H9 (cell line): ENCODE measurements around the gene ERGIC3. TPM values are rescaled to one million over a fixed set of nuclear protein-coding genes. Genes with fewer than 3 reads are reported as not detected.

Experiments used
- DNase-seq: peaks from one replicate; pipeline ENCODE4 v3.0.0-alpha.2; 2017
- H2AFZ ChIP-seq: one replicate; pipeline ENCODE4 v1.6.1; 2013; ENCODE audit warnings: mild to moderate bottlenecking, low read length, control low read depth, moderate library complexity
- H2AK5ac ChIP-seq: 2 replicates; pipeline ENCODE4 v1.6.1; 2013; ENCODE audit warnings: low read length, control low read depth, mixed read lengths; ENCODE audit not compliant: insufficient read length
- H2BK120ac ChIP-seq: one replicate; pipeline ENCODE4 v1.6.1; 2013; ENCODE audit warnings: low read depth, mild to moderate bottlenecking, low read length, control low read depth, inconsistent platforms; ENCODE audit not compliant: poor library complexity, severe bottlenecking
- H2BK12ac ChIP-seq: 2 replicates; pipeline ENCODE4 v1.6.1; 2013; ENCODE audit warnings: low read length, control low read depth, mixed read lengths, low read depth; ENCODE audit not compliant: insufficient read length
- H2BK15ac ChIP-seq: 2 replicates; pipeline ENCODE4 v1.6.1; 2013; ENCODE audit warnings: low read depth, low read length, control low read depth
- H2BK20ac ChIP-seq: one replicate; pipeline ENCODE4 v1.6.1; 2013; ENCODE audit warnings: low read depth, mild to moderate bottlenecking, low read length, control low read depth, inconsistent platforms; ENCODE audit not compliant: poor library complexity, severe bottlenecking
- H2BK5ac ChIP-seq: 2 replicates; pipeline ENCODE4 v1.6.1; 2013; ENCODE audit warnings: low read length, control low read depth, mixed read lengths; ENCODE audit not compliant: insufficient read length
- H3K14ac ChIP-seq: 2 replicates; pipeline ENCODE4 v1.6.1; 2013; ENCODE audit warnings: low read length, control low read depth; ENCODE audit not compliant: insufficient read depth
- H3K18ac ChIP-seq: 2 replicates; pipeline ENCODE4 v1.6.1; 2013; ENCODE audit warnings: low read depth, mild to moderate bottlenecking, mixed read lengths, low read length, control low read depth; ENCODE audit not compliant: insufficient read length
- H3K23ac ChIP-seq: 2 replicates; pipeline ENCODE4 v1.6.1; 2013; ENCODE audit warnings: low read length, control low read depth, mixed read lengths, low read depth; ENCODE audit not compliant: insufficient read length
- H3K23me2 ChIP-seq: 2 replicates; pipeline ENCODE4 v1.6.1; 2013; ENCODE audit warnings: low read depth, mild to moderate bottlenecking, mixed read lengths, low read length, control low read depth; ENCODE audit not compliant: insufficient read length, poor library complexity, severe bottlenecking
- H3K27ac ChIP-seq: 2 replicates; pipeline ENCODE4 v1.5.1; 2013; ENCODE audit warnings: low read length, control low read depth, mixed read lengths, low read depth; ENCODE audit not compliant: insufficient read length
- H3K27me3 ChIP-seq: 2 replicates; pipeline ENCODE4 v1.6.1; 2013; ENCODE audit warnings: low read length, control low read depth, inconsistent platforms; ENCODE audit not compliant: insufficient read depth
- H3K4ac ChIP-seq: 2 replicates; pipeline ENCODE4 v1.6.1; 2013; ENCODE audit warnings: low read depth, mild to moderate bottlenecking, control low read depth, inconsistent platforms, low read length, moderate library complexity
- H3K4me1 ChIP-seq: 2 replicates; pipeline ENCODE4 v1.6.1; 2013; ENCODE audit warnings: low read length, control low read depth, inconsistent platforms; ENCODE audit not compliant: insufficient read depth
- H3K4me2 ChIP-seq: 2 replicates; pipeline ENCODE4 v1.6.1; 2013; ENCODE audit warnings: low read length, control low read depth, mixed read lengths; ENCODE audit not compliant: insufficient read length, insufficient read depth
- H3K56ac ChIP-seq: 2 replicates; pipeline ENCODE4 v1.6.1; 2013; ENCODE audit warnings: low read depth, mild to moderate bottlenecking, mixed read lengths, low read length, control low read depth; ENCODE audit not compliant: insufficient read length
- H3K79me1 ChIP-seq: 2 replicates; pipeline ENCODE4 v1.6.1; 2013; ENCODE audit warnings: low read depth, mild to moderate bottlenecking, moderate library complexity, low read length, control low read depth, inconsistent platforms; ENCODE audit not compliant: insufficient read depth, poor library complexity, severe bottlenecking
- H3K79me2 ChIP-seq: 2 replicates; pipeline ENCODE4 v1.6.1; 2013; ENCODE audit warnings: low read length, control low read depth, inconsistent platforms; ENCODE audit not compliant: insufficient read depth
- H3K9ac ChIP-seq: 2 replicates; pipeline ENCODE4 v1.6.1; 2013; ENCODE audit warnings: low read length, control low read depth, mixed read lengths; ENCODE audit not compliant: insufficient read length; ENCODE audit errors: extremely low read depth
- H3K9me3 ChIP-seq: one replicate; pipeline ENCODE4 v1.6.1; 2013; ENCODE audit warnings: low read depth, low read length, inconsistent platforms; ENCODE audit not compliant: control insufficient read depth
- H3T11ph ChIP-seq: one replicate; pipeline ENCODE4 v1.6.1; 2013; ENCODE audit warnings: mild to moderate bottlenecking, low read length, control low read depth, inconsistent platforms
- H4K20me1 ChIP-seq: one replicate; pipeline ENCODE4 v1.6.1; 2013; ENCODE audit not compliant: control insufficient read depth, insufficient read length, insufficient read depth
- H4K5ac ChIP-seq: 2 replicates; pipeline ENCODE4 v1.6.1; 2013; ENCODE audit warnings: low read depth, mild to moderate bottlenecking, mixed read lengths, low read length, control low read depth; ENCODE audit not compliant: insufficient read length
- H4K8ac ChIP-seq: replicated peaks from 2 replicates; pipeline ENCODE4 v1.6.1; 2013; ENCODE audit warnings: low read length, control low read depth, mixed read lengths, low read depth; ENCODE audit not compliant: insufficient read length
- H4K91ac ChIP-seq: 2 replicates; pipeline ENCODE4 v1.6.1; 2013; ENCODE audit warnings: low read depth, mild to moderate bottlenecking, moderate library complexity, mixed read lengths, low read length, control low read depth; ENCODE audit not compliant: insufficient read length
- H3K27ac Mint-ChIP-seq, 3 experiments: 2 replicates in 2 of 3; 3 replicates in 1 of 3; pipeline ENCODE4 v1.8.0; 2020 to 2021; ENCODE audit warnings: mixed read lengths in 3 of 3, mild to moderate bottlenecking in 1 of 3, moderate library complexity in 1 of 3
- H3K27me3 Mint-ChIP-seq: 2 replicates; pipeline ENCODE4 v1.8.0; 2021; ENCODE audit warnings: low read depth, mild to moderate bottlenecking, moderate library complexity, mixed read lengths
- H3K36me3 Mint-ChIP-seq, 3 experiments: 2 replicates in 2 of 3; 3 replicates in 1 of 3; pipeline ENCODE4 v1.8.0; 2020 to 2021; ENCODE audit warnings: low read depth in 3 of 3, mixed read lengths in 3 of 3; ENCODE audit not compliant: insufficient read depth in 1 of 3
- H3K4me1 Mint-ChIP-seq, 2 experiments: 2 replicates each; pipeline ENCODE4 v1.8.0; 2020; ENCODE audit warnings: mixed read lengths in 2 of 2
- H3K4me3 Mint-ChIP-seq, 2 experiments: 2 replicates in 1 of 2; 3 replicates in 1 of 2; pipeline ENCODE4 v1.8.0; 2020 to 2021; ENCODE audit warnings: mild to moderate bottlenecking in 2 of 2, mixed read lengths in 2 of 2, moderate library complexity in 1 of 2
- H3K9me3 Mint-ChIP-seq, 2 experiments: 2 replicates in 1 of 2; 3 replicates in 1 of 2; pipeline ENCODE4 v1.8.0; 2020; ENCODE audit warnings: mild to moderate bottlenecking in 2 of 2, mixed read lengths in 2 of 2, moderate library complexity in 1 of 2
- WGBS: extraction: QIAGEN DNeasy Blood & Tissue Kit; methylation state at CpG from one replicate; pipeline ENCODE4 v1.1.7; 2013; ENCODE audit warnings: missing lambda C conversion rate, low lambda C conversion rate, mixed read lengths; ENCODE audit not compliant: insufficient read length; ENCODE audit errors: extremely low coverage; 5-methylcytosine and 5-hydroxymethylcytosine counted together
- total RNA-seq: library from RNA; stranded (reverse); gene quantifications from 2 replicates; pipeline ENCODE4 v1.2.1, GENCODE V29; 2021
- TF ChIP-seq, protein P1 (sequence below): fragments of 200-600 bp; sonication (generic); conservative IDR thresholded peaks from 3 replicates; pipeline ENCODE4 v1.8.0; 2021; ENCODE audit warnings: antibody characterized with exemption, mild to moderate bottlenecking

The ERGIC3 gene
- total RNA-seq, 1 experiment from 2014 or later = 188 TPM

DNA sequence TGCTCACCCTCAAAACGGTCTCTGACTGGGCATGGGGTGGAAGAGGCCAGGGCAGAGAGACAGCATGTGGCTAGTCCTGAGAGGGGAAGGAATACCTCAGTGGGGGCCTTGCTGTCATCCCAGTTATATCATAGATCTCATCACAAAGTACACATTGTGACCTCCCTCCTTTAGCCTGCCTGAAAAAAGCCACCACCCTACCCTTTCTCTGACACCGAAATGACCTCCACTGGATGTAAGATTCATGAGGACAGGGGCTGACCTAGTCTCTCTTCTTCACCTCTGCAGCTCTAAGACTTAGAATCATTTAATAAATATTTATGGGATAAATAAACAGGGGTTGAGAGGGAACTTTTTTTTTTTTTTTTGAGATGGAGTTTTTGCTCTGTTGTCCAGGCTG is 12.3 kb upstream of the ERGIC3 start, which contains the start of gene C20orf173:
Gene C20orf173 (minus strand): TSS at position 101 of the 400 bp plus-strand sequence. CDS start 279 bp downstream, outside the sequence.
- no peak within 1 kb of the TSS for H2BK20ac ChIP-seq
- H3K79me2 ChIP-seq = no peaks in the 10 kb centered on the region
- H3K27ac ChIP-seq = no peak within 1 kb of the TSS
- H2AFZ ChIP-seq = no peak within 1 kb of the TSS
- Mint-ChIP-seq H3K27ac (no peak within 1 kb of the TSS), H3K4me1 (0 out of 4 replicates have a peak, but pooled peaks cover 3 to 4% of the 10 kb centered on the region in 2 experiments), H3K4me3 (no peak within 1 kb of the TSS), H3K36me3 (no peaks in the 10 kb centered on the region; a peak in 1 of 7 replicates), H3K9me3 (peaks cover 7 to 12% of the 10 kb centered on the region in 2 experiments; a peak in 4 of 5 replicates), H3K27me3 (no peaks in the 10 kb centered on the region; the same call in 1 of the 2 replicates)
- TF ChIP-seq, protein P1, sequence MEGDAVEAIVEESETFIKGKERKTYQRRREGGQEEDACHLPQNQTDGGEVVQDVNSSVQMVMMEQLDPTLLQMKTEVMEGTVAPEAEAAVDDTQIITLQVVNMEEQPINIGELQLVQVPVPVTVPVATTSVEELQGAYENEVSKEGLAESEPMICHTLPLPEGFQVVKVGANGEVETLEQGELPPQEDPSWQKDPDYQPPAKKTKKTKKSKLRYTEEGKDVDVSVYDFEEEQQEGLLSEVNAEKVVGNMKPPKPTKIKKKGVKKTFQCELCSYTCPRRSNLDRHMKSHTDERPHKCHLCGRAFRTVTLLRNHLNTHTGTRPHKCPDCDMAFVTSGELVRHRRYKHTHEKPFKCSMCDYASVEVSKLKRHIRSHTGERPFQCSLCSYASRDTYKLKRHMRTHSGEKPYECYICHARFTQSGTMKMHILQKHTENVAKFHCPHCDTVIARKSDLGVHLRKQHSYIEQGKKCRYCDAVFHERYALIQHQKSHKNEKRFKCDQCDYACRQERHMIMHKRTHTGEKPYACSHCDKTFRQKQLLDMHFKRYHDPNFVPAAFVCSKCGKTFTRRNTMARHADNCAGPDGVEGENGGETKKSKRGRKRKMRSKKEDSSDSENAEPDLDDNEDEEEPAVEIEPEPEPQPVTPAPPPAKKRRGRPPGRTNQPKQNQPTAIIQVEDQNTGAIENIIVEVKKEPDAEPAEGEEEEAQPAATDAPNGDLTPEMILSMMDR = no peak
- H3K4ac ChIP-seq = no peak within 1 kb of the TSS
- no peaks in the 10 kb centered on the region for H3K23me2 ChIP-seq
- no peak within 1 kb of the TSS; the same call in 1 of the 2 replicates for H3K14ac ChIP-seq
- H3K23ac ChIP-seq = no peak within 1 kb of the TSS
- DNase-seq = no peak
- H4K8ac ChIP-seq = no peak within 1 kb of the TSS
- no peak within 1 kb of the TSS for H3K18ac ChIP-seq
- no peak within 1 kb of the TSS for H2AK5ac ChIP-seq
- H4K5ac ChIP-seq = no peak within 1 kb of the TSS
- H3K4me1 ChIP-seq = no peaks in the 10 kb centered on the region
- H2BK120ac ChIP-seq = no peak within 1 kb of the TSS
- no peak within 1 kb of the TSS for H4K91ac ChIP-seq
- no peaks in the 10 kb centered on the region for H3K27me3 ChIP-seq
- H4K20me1 ChIP-seq = no peaks in the 10 kb centered on the region
- H2BK12ac ChIP-seq = no peak within 1 kb of the TSS
- H3K9me3 ChIP-seq = no peaks in the 10 kb centered on the region
- H3T11ph ChIP-seq = no peak within 1 kb of the TSS
- H3K4me2 ChIP-seq = no peak within 1 kb of the TSS
- H3K56ac ChIP-seq = no peak within 1 kb of the TSS
- no peak within 1 kb of the TSS for H3K9ac ChIP-seq
- no peaks in the 10 kb centered on the region for H3K79me1 ChIP-seq
- no peak within 1 kb of the TSS for H2BK15ac ChIP-seq
- WGBS = no CpG with 5 or more reads among the region's 2 CpGs
- no peak within 1 kb of the TSS for H2BK5ac ChIP-seq
